GM19043 (cell line): ENCODE measurements around the gene POLA1.

Experiments
- ATAC-seq: cut with Tn5 transposase; IDR thresholded peaks from one replicate; pipeline ENCODE4 v1.9.1; 2021; ENCODE audit warnings: low read depth; ENCODE audit not compliant: unreplicated experiment

Gene POLA1

DNA sequence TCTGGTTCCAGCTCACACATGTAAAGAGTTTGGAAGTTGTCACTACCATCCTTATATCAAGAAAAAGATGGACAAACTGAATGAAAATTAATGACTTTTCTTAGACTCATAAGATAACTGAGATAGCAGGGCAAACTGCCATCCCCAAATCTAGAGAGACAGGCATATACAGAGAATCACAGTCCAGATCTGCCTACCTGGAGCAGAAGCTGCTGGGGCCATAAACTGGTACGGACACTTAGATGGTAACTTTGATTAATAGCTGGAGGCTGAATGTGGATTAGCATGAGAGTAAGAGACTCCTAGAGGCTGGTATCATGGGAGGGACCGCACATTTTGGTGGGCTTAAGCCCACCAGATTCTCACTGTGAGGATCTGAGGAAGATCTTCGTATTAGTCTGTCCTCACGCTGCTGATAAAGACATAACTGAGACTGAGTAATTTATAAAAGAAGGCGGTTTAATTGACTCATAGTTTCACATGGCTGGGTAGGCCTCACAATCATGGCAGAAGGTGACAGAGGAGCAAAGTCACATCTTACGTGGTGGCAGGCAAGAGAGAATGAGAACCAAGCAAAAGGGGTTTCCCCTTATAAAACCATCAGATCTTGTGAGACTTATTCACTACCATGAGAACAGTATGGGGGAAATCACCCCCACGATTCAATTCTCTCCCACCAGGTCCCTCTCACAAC lies 10.8 kb upstream of the POLA1 start:
- ATAC-seq = no peak

DNA sequence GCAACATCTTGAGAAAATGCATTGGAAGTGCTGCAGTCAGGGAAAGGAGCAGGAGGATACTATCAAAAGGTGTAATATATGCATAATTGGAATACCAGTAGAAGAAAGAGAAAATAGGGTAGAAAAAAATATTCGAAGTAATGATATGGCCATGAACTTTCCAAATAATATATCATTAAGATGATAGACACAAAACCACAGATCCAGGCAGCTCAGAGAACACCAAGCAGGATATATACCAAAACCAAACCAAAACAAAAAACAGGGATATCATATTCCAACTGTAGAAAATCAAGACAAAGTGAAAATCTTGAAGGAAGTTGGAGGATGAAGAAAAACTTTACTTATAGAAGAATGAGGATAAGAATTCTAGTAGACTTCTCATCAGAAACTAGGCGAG lies 9.7 kb upstream of the POLA1 start:
- ATAC-seq = no peak

DNA sequence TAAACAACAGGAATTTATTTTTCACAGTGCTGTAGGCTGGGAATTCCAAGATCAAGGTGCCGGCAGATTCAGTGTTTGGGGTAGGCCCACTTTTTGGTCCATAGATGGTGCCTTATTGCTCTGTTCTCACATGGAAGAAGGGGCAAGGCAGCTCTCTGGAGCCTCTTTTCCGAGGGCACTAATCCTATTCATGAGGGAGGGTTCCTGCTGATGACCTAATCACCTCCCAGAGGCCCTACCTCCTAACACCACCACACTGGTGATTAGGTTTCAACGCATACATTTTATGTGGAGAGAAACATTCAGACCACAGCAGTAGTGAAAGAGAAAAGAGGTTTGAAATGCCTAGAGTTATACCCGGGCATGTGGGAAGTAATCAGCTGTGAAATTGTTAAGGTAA lies 1.4 kb upstream of the POLA1 start:
- ATAC-seq = no peak

DNA sequence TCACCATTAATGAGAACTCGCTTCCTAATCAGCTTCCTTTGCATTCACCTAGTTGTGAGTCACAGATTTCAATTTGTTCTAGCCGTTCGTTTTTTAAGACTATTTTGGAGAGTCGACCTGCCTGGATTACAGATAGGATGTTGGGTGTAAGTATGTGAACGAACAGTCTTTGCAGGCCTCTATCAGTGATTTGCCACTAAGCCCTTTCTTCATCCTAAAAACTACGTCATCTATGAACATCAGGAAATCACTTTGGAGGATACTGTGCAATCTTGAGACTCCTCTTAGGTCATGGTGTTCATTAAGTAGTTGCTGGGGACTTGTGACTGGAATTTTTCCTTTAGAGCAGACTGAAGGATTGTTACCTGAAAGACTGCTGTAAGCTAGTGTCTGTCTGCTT lies 1.1 kb downstream of the POLA1 start:
- ATAC-seq = no peak

DNA sequence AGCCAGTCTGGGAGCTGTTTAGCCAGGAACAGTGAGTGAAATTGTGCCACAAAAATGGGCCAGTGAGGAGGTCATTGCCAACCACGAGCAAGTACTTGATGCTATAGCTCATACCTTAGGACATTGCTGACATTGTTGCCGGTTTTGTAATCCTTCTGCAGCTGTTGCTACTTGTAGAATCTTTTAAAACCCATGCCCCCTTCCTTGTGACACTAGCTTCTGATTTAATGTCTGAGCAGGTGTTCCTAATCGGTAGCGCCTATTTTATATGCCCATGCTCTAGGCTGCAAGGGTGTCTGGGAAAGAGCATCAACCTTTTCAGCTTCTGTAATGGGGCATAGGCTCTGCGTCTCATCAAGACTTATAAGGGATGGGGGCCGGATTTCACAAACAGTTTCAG lies 2.6 kb downstream of the POLA1 start:
- no peak for ATAC-seq

DNA sequence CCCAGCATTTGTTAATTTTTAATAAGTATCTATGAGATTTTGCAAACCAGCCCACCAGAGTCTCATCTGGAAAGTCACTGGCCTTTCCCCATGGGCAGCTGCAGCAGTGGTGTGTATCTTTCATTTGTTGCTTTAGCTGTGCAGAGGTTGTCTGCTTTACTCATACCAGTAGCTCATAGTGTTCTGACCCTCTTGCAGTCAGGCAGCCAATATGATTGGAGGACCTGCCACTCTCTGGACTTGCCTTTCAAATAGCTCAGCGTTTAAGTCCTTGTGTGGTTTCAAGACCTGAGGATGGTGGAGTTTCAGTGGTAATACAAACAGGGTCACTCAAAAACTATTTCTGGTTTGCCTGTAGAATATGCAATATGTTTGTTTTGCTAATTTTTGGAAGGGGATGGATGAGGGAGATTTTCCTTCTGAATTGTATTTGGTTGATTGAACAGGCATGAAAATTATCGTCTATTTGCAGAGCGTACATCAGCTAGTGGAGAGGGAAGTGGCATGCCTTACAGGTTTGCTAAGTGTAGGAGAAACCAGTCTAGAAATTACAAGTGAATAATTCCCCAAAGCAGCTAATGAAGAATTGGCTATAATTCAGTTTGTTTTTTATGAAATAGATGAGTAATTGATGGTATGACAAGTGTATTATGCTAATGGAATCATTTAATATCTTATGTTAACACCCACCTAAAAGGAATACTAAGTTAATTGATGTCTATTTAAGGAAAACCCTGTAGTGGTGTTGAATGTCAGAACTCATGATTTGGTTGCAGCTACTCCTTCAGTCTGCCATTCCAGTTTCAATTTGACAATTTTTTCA lies 8.9 kb downstream of the POLA1 start:
- peak; percentile 99 for ATAC-seq

DNA sequence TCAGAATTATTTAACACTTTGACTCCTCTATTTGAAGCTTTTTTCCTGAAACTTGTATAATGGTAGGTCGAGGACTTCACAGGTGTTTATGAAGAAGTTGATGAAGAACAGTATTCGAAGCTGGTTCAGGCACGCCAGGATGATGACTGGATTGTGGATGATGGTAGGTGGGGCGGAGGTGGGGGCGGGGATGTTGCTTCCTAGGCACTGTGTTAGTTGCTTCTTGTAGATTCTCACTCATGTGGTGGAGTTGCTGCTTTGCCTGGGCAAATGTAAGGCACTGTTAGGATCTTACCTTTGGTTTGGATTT lies 9.4 kb downstream of the POLA1 start:
- ATAC-seq = no peak

DNA sequence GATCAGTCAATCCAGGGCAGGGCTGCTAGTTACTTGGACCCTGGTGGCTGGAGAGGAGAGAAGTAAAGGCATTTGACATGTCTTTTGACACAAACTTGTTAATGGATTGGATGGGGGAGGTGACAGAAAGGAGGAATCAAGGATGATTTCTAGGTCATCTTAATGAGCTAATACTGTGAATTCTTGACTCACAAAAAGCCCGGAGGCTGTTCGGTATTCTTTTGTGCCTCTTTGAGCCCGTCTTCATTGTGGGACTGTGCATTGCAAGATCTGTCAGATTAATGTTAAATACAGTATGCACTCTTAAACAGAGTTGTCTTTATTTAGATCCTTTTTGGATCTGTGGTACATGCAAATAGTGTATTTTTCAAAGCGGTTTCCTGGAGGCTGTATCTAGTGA lies 25.1 kb downstream of the POLA1 start:
- ATAC-seq = no peak

DNA sequence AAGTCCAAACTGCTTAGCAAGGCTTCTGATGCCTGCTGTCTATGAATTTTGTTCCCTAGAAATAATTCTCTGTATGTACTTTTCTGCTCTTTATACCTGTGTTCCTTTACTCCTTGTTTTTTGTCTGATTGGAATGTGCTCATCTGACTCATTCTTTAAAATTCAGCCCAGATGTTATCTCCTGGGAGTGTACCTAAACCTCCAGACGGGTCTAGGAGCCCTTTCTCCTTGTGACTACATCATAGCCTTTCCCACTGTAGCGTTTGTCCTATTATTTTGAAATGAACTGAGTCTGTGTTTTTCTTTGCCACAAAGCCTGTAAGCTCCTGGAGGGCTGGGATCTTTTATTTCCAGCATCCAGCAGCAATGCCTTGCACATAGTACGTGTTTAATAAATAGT lies 26.3 kb downstream of the POLA1 start:
- ATAC-seq = no peak

DNA sequence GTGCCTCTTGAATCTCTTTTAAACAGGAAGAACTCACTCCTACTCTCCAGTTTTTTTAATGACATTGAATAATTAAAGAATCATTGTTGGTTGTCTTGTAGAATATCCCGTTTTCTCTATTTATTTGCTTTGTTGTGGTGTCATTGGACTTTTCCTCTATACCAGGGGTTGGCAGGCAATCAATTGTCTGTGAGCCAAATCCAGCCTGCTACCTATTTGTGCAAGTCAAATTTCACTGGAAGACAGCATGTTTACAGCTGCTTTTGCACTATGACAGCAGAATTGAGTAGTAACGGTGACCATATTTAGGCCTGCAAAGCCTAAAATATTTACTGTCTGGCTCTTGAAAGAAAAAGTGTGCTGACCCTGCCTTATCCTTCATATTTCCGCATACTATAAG lies 34.8 kb downstream of the POLA1 start:
- no peak for ATAC-seq

DNA sequence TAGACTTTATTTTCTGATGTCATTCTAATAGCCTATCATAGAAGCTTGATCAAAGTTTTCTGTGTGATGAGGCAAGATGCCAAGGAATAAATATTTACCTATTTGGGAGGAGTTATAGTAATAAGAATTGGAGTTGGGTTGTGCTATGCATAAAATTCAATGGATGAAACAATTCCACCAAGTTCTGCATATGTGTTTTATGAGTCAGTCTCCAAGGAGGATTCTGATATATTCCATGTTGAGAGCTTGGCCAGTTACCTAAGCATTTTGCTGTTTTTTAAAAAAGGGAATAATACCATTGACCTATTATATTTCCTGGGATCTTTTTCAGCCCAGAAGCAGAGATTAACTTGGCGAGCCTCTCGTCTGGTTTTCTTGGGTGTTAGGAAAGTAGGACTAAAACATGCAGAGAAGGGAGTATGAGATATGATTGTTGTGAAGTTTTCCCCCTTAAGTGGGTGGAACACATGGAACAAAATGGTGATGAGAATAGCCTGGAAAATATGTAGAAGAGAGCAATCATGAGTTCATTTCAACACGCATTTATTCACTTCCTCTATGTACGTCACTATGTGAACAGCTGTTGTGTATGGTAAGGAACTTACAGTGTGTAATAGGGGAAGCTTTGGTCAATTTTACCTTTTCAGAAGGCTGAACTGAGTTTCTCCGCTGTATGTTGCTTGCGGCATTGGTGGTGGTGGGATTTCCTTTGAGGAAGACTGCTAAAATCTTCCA lies 39.2 kb downstream of the POLA1 start:
- no peak for ATAC-seq

DNA sequence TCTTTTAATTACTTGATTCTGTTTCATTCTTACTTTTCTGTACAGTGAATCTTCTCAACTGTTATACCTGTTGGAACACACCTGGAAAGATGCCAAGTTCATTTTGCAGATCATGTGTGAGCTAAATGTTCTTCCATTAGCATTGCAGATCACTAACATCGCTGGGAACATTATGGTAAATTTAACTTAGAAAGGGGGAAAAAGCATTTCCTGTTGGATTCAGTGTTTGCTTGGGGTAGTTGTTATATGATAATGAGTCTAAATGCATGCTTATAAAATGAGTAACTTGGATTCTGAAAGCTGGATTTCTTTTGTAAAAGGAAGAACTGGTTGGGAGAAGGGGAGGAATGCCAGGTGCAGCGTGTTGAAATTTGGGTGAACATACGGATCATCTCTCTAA lies 47.6 kb downstream of the POLA1 start:
- ATAC-seq = no peak

DNA sequence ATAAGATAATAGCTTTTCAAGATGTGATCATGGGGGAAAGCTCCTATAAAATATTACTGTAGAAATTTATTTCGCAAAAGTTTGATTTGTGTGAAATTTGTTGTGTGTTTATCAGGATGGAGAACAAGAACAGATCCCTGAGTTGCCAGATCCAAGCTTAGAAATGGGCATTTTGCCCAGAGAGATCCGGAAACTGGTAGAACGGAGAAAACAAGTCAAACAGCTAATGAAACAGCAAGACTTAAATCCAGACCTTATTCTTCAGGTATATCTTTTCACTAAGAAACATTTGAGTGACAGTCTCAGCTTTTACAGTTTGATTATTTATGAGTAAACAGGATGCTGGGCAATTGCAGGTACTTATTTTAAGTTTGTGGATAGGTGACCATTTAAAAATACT lies 54.5 kb downstream of the POLA1 start:
- no peak for ATAC-seq

DNA sequence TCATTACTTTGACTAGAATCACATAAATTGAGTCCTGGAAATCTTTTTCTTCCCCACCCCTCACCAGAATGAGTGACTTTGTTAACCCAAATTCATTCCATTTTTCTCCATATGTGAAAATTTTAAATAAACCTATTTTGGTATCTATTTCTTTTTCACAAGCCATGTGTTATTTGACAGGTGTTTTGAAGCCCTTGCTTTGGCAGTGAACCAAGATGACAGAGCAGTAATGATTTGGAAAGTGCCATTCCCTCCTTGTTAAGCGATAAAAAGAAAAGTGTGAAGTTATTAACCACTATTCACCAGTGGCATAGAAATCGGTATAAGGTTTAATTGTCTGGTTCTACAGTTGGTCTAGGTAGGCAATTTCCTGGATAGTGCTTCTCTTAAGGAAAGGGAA lies 66.1 kb downstream of the POLA1 start:
- ATAC-seq = no peak

DNA sequence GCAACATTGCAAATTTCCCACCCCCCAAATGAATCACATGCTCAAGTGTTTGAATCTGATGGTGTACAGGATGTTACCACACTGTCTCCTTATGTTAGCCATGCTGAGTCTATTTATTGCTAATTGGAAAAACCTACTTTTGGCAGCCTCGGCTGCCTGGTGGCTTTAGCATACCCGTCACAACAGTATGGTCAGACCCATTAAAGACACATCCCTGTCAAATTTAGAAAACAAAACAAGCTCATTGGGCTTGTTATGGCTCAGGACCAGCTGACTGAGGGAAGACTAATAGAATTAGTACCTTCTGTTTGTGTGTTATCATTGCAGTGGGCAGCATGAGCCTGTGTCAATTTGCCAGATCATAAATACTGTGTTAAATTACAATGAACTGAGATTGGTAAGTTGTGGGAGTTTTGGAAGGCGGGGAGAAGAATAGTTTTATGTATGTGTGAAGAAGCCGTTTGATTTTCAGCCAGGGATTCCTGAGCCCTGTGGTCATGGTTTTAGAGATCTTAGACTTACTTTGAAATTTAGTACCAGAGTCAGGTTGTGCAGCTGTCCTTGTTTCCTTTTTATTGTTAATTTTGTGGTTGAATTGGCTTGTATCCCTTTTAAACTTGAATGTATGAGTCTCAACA lies 66.8 kb downstream of the POLA1 start:
- no peak for ATAC-seq

DNA sequence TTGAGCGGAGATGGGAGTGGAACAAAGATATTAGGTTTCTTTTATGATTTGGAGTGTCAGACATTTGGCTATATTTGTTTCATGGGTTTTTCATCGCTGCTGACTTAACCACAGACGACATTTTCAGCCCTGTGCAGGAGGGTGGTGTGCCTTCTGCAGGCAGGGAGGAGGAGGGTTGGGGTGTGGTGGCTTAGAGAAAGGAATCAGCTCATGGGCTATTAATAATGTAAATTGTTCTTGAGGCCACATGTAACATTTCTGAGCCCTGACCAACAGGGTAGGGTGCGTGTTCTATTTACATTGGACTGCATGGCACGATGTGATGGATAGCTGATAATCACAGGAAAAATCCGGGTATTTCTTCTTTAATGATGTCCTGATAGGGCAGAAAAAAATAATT lies 67.6 kb downstream of the POLA1 start:
- no peak for ATAC-seq

DNA sequence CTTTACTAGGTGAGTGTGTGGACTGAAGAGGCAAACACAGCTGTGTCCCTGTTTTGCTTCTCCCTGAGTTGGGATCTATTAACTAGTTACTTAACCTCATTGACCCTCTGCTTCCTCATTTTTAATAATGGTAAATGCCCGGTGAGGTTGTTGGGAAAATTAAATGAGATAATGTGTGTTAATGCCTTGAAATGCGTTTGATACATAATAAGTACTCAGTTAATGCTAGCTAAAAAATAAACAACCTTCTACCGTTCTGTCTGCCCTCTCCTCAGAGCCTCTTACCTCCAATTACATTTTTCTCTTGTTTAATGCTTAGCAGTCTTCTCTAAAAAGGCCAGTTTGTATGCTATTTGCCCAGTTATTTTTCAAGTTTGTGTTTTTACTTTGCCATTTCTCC lies 70.3 kb downstream of the POLA1 start:
- ATAC-seq = no peak

DNA sequence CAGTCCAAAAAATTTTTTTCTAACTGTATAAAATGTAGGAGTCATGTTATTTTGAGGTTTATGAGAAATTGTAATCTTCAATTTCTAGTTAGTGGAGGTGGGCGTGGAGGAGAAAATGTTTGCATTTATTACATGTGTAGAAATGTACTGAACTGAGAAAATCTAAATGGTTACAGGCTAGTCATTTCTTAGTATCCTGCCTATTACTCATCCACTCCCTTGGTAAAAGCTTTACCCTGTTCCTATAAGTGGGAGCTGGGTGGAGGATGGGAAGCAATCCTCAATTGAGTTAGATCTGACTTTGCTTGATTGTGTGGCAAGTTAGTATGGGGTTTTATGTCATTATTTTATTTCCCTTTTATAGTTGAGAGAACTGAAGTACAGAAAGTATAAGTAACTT lies 73.8 kb downstream of the POLA1 start:
- no peak for ATAC-seq

DNA sequence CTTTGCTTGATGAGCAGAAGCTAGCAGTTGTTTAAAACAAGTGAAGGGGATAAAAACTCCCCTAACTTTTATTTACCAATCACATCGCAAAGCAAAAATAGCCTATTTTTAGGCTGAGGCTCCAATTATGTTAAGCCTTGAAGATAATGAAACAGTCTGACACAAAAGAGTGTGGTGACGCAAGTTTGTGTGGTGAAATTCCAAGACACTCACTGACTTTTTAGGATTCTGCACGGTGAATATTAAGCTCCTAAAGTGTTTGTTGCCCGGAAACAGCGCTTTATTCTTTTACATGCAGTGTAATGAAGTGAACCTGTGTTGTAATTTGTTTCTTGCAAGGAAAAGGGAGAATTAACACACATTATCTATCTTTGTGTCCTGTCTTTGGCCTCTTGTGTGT lies 74.8 kb downstream of the POLA1 start:
- no peak for ATAC-seq

DNA sequence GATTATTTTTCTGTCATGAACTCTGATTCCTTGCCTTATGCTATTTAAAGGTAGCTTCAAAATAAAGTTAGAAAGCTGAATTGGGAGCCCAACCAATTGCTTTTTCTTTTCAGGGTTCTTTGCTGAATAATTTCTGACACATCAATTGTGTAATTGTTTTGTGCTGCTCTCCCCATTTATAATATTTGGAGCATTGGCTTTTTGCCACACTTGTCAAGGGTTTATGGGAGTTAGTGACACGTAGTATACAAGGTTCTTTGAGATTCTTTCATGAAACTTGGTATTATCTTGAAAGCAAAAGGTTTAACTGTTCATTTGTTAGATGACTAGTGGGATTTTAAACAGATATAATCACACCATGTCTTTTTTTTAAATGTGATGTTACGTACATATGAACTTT lies 80.9 kb downstream of the POLA1 start:
- no peak for ATAC-seq

DNA sequence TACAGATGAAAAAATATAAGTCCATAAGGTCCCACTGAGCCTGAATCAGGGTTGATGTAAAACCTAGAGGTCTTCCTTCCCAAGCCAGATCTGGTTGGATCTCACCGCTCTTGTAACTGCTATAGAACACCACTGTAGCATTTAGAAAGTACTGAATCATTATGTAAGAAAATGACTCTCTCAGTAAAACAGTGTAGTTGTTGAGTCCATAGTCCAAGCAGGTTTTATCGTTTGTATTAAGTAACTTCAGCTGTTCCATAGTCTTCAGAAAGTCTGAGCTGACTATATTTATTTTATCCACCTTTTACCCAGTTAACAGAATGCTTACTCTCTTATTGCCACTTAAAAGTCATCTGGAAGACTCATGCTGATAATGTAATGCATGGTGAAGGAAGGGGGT lies 82.2 kb downstream of the POLA1 start:
- ATAC-seq = no peak
